ENCODE measurements around the gene CPA5.
"Not testable (repeated sequence)": the region's sequence is repeated elsewhere in the genome, so short reads cannot be mapped to it uniquely, and the experiment has no call there.

CPA5 gene

DNA sequence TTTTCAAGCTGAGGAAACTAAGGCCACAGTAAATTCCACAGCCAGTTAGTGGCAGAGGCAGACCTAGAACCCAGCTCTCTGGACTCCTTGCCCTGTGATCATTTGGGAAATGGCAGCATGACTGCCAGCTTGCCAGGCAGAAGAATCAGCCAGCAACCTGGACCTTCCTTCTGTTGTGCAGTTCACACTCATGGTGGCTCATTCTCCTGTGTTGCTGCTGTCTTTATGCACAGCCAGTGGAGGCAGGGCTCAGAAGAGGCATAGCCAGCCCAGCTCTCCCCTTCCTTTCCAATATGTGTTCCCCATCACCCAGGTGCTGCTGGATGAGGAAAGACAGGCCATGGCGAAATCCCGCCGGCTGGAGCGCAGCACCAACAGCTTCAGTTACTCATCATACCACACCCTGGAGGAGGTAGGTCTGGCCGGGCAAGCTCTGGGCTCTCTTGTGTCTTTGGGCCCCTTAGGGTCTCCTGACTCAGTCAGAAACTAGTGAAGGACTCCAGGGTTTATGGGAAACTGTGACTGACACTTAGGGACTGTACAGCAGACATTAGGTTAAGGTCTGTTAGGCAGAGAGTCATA is 14.8 kb downstream of the CPA5 start:
- DNase-seq (ENCODE audit: low read depth), result no peak

DNA sequence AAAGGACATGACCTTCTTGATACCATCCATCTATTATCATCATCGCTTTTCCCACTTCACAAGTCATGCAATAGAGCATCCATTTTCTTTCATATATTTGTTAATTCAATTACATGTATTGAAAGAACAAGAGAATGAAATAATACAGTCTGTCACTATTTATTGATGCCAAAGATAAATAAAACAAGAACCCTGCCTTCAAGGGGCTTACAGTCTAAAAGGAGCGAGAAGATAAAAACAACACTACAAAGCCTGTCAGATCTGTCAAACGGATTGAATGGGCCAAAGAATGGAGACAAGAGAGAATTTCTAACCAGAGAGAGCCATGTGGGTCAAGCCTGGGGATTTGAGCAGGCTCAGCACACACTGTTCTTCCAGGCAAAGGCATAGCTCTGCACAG is 15.9 kb downstream of the CPA5 start:
- DNase-seq (ENCODE audit: low read depth), result no peak

- DNase-seq (ENCODE audit: low read depth), result no peak
These were observed 17.1 kb downstream of the CPA5 start for GRCh38 chr7:130361681-130362080.

DNA sequence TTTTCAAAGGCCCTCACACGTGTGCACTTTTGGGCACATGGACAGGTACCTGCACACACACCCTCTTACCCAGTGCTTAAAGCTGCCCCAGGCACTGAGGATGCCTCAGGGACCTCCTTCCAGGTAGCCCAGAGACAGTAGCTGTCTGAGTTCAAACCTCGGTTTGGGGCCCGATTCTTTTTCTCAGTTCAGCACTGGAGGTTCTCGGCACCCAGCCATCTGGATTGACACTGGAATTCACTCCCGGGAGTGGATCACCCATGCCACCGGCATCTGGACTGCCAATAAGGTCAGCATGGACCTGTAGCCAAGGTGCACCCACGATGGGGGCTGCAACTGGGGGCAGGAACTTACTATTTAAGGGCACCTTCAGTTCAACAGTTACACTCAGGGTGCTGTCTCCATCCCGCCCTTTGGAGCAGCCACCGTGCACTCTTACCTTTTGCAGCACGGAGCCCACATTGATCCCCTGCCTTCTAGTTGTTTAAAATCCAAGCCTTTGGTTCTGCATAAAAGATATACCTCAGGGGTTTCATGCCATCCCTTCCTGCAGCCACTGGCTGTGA is 17.7 kb downstream of the CPA5 start:
- DNase-seq (ENCODE audit: low read depth), result no peak

- no peak for DNase-seq (ENCODE audit: low read depth)
These were observed 18.6 kb downstream of the CPA5 start for GRCh38 chr7:130363026-130363847.

DNA sequence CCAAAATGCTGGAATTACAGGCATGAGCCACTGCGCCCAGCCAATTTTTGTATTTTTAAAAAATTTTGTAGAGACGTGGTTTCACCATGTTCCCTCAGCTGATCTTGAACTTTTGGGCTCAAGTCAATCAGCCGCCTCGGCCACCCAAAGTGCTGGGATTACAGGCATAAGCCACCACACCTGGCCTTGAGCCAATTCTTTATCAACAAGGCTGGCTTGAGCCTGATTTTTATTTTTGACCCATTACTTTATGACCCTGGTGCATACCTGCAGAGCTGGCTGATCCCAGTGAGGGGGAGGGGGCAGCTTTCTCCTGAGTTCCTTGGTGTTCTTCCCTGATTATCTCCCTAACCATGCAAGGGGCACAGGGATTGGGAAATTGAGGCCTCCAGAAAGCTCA is 19.8 kb downstream of the CPA5 start:
- no peak for DNase-seq (ENCODE audit: low read depth)

DNA sequence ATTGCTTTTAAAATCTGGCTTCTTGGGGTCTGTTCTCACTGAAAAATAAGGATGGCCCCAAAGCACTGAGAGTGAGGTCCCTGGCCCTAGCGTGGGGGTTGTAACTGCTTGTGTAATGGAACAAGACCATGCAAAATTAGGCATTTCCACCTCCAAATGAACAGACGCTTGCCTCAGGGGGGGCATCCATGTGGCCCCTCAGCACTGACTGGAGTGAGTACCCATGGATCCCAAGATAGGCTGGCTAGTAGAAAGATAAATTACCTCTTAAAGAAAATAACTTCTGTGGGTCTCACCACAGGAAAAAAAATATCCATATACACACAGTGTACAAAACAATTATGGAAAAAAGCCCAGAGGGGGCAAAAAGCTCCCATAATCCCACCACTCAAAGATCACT is 20.5 kb downstream of the CPA5 start:
- no peak for DNase-seq (ENCODE audit: low read depth)

DNA sequence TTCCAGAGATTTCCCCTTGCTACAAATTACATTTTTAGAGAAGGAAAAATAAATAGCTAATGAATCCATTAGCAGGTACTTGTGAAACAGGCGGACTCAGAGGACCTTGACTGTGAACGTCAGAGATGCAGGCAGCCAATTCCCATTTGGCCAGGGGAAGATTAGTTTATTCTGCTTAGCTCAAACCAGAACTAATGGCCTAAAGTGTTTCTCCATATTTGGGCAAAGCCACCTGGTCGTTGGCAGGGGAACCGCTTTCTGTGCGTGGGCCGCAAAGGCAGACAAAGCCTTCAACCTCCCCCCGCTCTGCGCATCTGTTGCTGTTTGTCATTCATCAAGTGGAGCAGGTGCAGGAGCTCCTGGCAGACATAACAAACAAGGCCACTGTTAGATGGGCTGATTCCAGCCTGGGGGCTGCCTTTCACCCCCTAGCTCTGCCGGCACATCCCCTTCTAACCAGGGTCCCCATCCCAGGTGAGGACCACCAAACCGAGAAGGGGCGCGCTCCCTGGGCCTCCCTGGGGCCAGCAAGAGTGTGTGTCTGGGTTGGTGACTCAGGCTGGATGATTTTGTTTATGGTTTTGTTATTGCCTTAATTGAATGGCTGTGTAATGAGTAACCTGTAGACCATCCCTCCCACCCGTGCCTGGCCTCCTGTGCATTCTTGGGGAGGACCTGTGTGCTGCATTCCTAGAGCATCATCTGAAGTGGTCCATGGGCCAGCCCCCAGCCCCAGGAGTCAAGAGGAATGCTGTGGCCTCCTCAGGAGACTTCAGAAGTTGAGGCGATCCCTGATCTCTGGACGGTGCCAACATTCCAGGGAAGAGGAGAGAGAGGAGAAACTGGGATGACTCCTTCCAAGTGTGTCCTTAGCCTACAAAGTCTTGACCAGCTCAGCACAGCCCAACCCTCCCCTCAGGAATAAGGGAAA is 21.2 kb downstream of the CPA5 start:
- DNase-seq (ENCODE audit: low read depth), result no peak

- no peak for DNase-seq (ENCODE audit: low read depth)
These were observed 21.9 kb downstream of the CPA5 start for GRCh38 chr7:130366564-130366963.

GRCh38 chr7:130367088-130367755 is 22.6 kb downstream of the CPA5 start:
- DNase-seq (ENCODE audit: low read depth), result no peak

GRCh38 chr7:130367836-130368746 is 23.5 kb downstream of the CPA5 start:
- no peak for DNase-seq (ENCODE audit: low read depth)

DNA sequence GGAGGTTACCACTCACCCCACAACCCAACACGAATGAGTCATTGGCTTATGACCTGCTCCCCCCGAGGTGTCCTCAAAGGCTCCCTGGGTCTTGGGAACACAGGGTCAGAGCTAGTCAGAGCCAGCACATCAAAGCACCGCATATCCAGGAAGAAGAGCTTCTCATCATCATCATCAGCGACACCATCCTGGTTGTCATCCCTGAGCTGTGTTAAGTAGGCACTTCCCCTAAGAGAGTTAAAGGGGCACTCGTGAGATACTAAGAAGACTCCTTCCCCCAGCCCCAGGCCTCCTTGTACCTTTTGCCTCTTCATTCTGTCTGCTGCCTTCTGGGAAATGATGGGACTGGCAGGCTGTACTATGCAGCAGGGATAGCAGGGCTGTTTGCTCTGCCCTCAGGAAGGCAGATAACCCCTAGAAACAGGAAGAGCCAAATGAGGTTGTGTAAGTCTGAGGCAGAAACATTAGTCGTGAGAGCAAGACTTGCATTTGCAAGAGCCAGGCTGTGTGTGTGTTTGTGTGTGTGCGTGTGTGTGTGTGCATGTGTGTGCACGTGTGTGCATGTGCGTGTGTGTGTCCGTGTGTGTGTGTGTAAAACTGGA is 24.6 kb downstream of the CPA5 start:
- DNase-seq (ENCODE audit: low read depth), result no peak

DNA sequence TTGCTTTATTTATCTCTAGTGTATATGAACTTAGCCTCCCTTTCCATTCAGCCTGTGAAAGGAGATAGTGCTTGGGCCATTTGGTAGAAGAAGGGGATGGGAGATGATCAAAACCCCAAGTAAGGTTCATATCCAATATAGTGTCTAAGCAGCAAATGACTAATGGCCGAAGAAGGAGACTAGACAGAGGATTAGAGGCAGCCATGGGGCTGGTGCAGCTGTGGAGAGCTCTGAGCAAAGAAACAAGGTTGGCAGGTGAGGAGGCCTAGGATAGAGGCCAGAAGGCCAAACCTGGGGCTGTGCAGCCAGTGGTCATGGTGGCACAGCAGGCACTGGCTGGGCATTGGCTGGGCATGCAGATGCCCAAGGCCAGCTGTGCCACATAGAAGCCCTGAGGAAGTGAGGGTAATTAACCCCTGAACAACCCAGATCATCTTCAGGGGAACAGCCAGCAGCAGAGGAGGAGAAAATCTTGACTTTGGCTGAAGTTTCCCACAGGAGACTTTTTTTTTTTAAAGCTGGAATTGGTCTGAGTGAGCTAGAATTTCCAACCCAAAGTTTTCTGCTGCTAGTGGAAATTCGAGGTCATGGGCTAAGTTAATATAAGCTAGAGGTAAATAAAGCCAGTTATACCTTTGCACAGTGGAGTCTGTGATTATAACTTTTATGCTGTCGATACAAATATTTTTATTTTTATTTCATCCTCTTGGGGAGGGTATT is 25.4 kb downstream of the CPA5 start:
- no peak for DNase-seq (ENCODE audit: low read depth)

DNA sequence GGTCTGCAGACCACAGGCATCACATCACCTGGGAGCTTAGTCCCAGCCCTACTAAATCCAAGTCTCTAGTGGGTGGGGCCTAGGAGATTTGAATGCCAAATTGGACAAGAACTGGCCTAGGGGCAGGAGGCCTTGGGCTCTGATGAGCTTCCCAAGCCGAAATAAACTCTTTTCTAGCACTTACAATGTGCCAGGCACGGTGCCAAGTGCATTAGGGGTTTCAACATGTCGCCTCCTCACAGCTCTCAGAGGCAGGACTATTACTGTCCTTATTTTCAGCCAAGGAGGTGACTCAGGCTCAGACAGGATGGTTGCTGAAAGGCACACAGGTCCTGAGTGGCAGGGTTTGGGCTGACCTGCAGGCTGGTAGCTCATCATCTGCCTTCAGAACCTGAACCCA is 26.4 kb downstream of the CPA5 start:
- no peak for DNase-seq (ENCODE audit: low read depth)

DNA sequence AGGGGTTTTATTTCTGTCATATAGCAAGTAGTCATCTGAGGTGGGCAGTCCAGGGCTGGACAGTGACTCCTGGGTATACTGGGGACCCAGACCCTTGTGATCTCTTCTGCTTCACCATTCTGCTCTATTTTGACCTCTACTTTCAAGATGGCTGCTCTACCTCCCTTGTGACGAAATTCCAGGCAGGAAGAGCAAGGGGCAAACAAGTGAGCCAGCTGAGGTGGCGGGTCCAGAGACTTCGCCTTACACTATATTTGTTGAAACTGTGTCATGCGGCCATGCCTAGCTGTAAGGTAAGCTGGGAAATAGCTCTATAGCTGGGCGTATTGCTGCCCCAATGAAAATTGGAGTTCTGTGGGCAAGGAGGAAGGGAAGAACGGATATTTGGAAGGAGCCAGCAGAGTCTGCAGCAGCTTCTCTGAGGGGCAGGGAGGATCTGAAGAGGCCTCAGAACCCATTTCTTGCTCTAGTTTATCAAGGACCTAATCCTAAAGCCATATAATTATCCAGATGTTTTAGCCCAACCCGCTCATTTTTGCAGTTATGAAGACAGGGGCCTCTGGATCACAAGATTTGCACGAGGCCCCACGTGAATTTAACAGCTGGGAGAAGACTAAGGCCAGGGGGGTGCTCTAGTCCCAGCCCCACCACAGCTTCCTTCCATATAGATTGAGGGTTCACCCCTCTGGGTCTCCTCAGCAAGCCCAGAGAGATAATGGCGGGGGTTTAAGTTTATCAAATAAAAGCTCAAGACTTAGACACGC is 28.0 kb downstream of the CPA5 start:
- no peak for DNase-seq (ENCODE audit: low read depth)

DNA sequence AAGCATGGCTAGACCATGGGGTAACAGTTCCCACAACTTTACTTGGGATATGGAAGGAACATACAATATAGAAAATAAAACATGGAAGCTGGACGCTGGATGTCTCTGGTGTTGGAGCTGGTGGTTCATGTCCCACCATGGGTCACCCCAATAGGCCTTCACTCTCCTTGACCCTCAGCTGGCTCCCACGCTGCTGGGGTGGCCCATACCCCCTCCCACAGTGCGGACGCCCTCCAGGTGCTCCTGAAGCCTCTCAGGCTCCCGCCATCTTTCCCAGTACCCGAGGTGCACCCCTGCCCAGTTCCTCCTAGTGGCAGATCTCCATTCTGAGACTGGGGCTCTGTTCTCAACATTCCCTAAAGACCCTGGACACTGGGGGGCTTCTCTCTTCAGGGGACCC is 29.9 kb downstream of the CPA5 start:
- DNase-seq (ENCODE audit: low read depth), result no peak

DNA sequence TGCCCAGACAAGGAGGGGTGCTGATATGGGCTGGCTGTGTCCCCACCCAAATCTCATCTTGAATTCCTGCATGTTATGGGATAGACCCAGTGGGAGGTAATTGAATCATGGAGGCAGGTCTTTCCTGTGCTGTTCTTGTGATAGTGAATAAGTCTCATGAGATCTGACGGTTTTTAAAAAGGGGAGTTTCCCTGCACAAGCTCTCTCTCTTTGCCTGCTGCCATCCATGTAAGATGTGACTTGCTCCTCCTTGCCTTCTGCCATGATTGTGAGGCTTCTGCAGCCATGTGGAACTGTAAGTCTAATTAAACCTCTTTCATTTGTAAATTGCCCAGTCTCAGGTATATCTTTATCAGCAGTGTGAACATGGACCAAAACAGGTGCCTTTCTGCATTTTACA is 31.8 kb downstream of the CPA5 start:
- DNase-seq (ENCODE audit: low read depth), result not testable (repeated sequence)

DNA sequence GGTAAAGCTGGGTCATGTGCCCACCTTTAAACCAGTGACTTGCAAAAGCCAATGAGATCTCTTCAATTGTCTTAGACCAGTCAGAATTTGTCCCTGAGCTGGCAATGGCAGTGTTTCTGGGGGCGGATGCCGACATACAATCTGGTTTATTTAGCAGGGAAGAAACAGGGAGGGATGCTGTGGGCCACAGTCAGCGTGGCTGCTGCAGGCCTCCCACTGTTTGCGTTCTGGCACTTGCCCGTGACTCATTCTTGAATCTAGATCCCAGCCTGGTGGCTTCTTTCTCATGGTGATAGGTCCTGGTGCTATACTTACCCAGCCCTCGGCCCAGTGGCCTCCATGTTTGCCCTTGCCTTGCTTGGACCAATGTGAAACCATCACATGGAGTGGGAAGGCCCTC is 32.6 kb downstream of the CPA5 start:
- no peak for DNase-seq (ENCODE audit: low read depth)

DNA sequence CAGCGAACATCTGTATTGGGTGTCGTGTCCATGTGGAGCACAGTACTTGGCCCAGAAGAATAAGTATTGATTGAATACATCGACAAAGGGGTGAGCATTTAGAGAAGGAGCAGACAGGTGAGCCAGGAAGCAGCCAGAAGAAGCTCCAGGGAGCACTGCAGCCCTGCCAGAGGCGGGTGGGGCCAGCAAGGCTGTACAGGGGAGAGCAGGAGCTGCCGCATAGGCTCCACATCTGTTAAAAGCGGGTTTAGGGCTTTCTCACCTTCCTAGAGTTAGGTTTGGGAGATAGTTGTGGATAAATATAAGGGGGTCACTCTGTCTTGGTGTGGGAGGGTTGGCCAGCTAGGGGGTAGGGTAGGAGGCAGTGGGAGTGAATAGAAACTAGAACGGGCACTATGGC is 34.4 kb downstream of the CPA5 start:
- no peak for DNase-seq (ENCODE audit: low read depth)
